K562 (cell line): ENCODE measurements around the gene ACTR3C. TPM values are rescaled to one million over a fixed set of nuclear protein-coding genes. Genes with fewer than 3 reads are reported as not detected.

ENCODE experiments used
- CAMTA2 ChIP-seq: fragments of 250-450 bp; sonication (Bioruptor Pico); conservative IDR thresholded peaks from 2 replicates; pipeline ENCODE4 v1.5.1; 2022
- ELF4 ChIP-seq: fragments of 450-650 bp; formaldehyde crosslinking; IDR thresholded peaks from 2 replicates; pipeline ENCODE4 v1.4.0; 2022; ENCODE audit warnings: missing genetic modification characterization
- ETV6 ChIP-seq, 3 experiments: fragments of 150-350 bp in 1 of 3; sonication (generic) in 1 of 3; formaldehyde crosslinking in 1 of 3; IDR thresholded peaks; 2 replicates each; pipeline versions ENCODE4 v1.6.1 to v1.8.0; 2014 to 2022; ENCODE audit warnings: borderline replicate concordance in 2 of 3, low read depth in 2 of 3, antibody characterized with exemption in 1 of 3, low read length in 1 of 3, mild to moderate bottlenecking in 1 of 3, missing genetic modification reagents in 1 of 3
- FOXK1 ChIP-seq: sonication (generic); formaldehyde crosslinking; IDR thresholded peaks from 2 replicates; pipeline ENCODE4 v1.8.0; 2022; ENCODE audit warnings: missing genetic modification reagents, mild to moderate bottlenecking, borderline replicate concordance
- LARP7 ChIP-seq: fragments of 450-650 bp; IDR thresholded peaks from 2 replicates; pipeline ENCODE4 v1.6.1; 2016
- MNT ChIP-seq, 2 experiments: fragments of 450-650 bp; conservative IDR thresholded peaks; 2 replicates each; pipeline ENCODE4 v1.6.1; 2017; ENCODE audit warnings: mild to moderate bottlenecking in 2 of 2, moderate library complexity in 2 of 2
- NCOA6 ChIP-seq: fragments of 450-650 bp; IDR thresholded peaks from 2 replicates; pipeline ENCODE4 v1.6.1; 2017; ENCODE audit warnings: mild to moderate bottlenecking
- PHB2 ChIP-seq: fragments of 450-650 bp; IDR thresholded peaks from 2 replicates; pipeline ENCODE4 v1.6.1; 2017; ENCODE audit warnings: low read depth
- TSC22D4 ChIP-seq: fragments of 450-650 bp; IDR thresholded peaks from 2 replicates; pipeline ENCODE4 v1.6.1; 2016; ENCODE audit warnings: missing genetic modification characterization, missing biosample characterization, control low read depth
- ZNF174 ChIP-seq: fragments of 250-450 bp; sonication (Bioruptor Pico); IDR thresholded peaks from 2 replicates; pipeline ENCODE4 v1.4.0; 2020; ENCODE audit warnings: mild to moderate bottlenecking
- polyA plus RNA-seq, 8 experiments: library from polyadenylated mRNA; depleted of rRNA in 4 of 8; stranded (reverse) in 5 of 8; unstranded in 3 of 8; fragments of >200 nt; fragmentation: Nextera tagmentation in 2 of 8; fragmentation: Illumina TruSeq in 1 of 8; extraction: Ambion mirVana in 2 of 8; extraction: Trizol in 1 of 8; gene quantifications; 2 replicates each; pipeline versions ENCODE4 v1.2.1 to v1.2.3, GENCODE V29; 2011 to 2014; ENCODE audit warnings: inconsistent platforms in 1 of 8, missing spikeins in 1 of 8
- total RNA-seq, 7 experiments: library from RNA; depleted of rRNA in 6 of 7; stranded (reverse); fragments of >200 nt in 6 of 7; fragmentation: Illumina TruSeq in 2 of 7; extraction: Trizol in 2 of 7; gene quantifications; 2 replicates each; pipeline versions ENCODE4 v1.2.1 to v1.2.3, GENCODE V29; 2011 to 2021; ENCODE audit warnings: low replicate concordance in 1 of 7
- TF ChIP-seq, protein P1 (sequence below): fragments of 450-650 bp; IDR thresholded peaks from 2 replicates; pipeline ENCODE4 v1.6.1; 2016; ENCODE audit warnings: antibody characterized with exemption
- TF ChIP-seq, protein P2 (sequence below): fragments of 250-450 bp; sonication (Bioruptor Pico); IDR thresholded peaks from 2 replicates; pipeline ENCODE4 v1.9.0; 2021; ENCODE audit warnings: mild to moderate bottlenecking, inconsistent platforms
- TF ChIP-seq, protein P3 (sequence below): fragments of 450-650 bp; formaldehyde crosslinking; IDR thresholded peaks from 2 replicates; pipeline ENCODE4 v1.4.0; 2022; ENCODE audit warnings: missing genetic modification characterization
- TF ChIP-seq, protein P4 (sequence below), 2 experiments: fragments of 450-650 bp; IDR thresholded peaks; 2 replicates each; pipeline ENCODE4 v1.6.1; 2016

Gene ACTR3C
- total and polyA plus RNA-seq, 9 of the 15 experiments (the other 6 are each of a cell fraction or from before 2014, with no cell fraction given) = 9.0 to 35.4 (median 13.3) TPM

DNA sequence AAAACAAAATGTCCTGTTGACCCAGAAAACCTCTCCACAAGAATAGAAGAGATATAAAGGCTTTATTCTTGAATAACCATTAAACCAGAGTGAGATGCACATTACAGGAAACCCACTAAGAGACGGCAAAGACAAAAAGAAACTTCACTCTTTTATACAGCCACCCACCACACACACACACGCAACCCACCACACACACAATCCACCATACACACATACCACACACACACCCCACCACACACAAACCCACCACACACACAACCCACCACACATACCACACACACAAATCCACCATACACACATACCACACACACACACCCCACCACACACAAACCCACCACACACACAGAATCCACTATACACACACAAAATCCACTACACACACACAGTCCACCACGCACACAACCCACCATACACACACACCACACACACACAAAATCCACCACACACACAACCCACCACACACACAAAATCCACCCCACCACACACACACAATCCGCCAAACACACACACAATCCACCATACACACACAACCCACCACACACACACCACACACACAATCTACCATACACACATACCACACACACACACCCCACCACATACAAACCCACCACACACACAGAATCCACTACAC is 35.8 kb upstream of the ACTR3C start (continued):
- TF ChIP-seq ELF4 = 0 out of 2 replicates have a peak, but pooled peaks have one; percentile 44
- TF ChIP-seq, protein P1, sequence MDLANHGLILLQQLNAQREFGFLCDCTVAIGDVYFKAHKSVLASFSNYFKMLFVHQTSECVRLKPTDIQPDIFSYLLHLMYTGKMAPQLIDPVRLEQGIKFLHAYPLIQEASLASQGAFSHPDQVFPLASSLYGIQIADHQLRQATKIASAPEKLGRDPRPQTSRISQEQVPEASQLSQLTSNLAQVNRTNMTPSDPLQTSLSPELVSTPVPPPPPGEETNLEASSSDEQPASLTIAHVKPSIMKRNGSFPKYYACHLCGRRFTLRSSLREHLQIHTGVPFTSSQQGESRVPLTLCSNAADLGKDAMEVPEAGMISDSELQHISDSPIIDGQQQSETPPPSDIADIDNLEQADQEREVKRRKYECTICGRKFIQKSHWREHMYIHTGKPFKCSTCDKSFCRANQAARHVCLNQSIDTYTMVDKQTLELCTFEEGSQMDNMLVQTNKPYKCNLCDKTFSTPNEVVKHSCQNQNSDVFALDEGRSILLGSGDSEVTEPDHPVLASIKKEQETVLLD = no peak
- no peak for TF ChIP-seq MNT (conservative IDR thresholded peaks at IDR 0.05)
- TF ChIP-seq ZNF174 = no peak
- TF ChIP-seq FOXK1 (CRISPR knock-in tag) = 0 out of 2 replicates have a peak, but pooled peaks have one; percentile 64
- peak; percentile 51; the same call in 1 of the 2 replicates for TF ChIP-seq PHB2
- TF ChIP-seq NCOA6 = no peak
- no peak for TF ChIP-seq ETV6 (IDR thresholded peaks at IDR 0.05; ENCODE audit: borderline replicate concordance in 1 of 2, low read depth in 2 of 2, low read length in 1 of 2)
- TF ChIP-seq ETV6 (CRISPR knock-in tag; IDR thresholded peaks at IDR 0.05; ENCODE audit: borderline replicate concordance) = 0 out of 2 replicates have a peak, but pooled peaks have one; percentile 1
- peak; percentile 75; the same call in 1 of the 2 replicates for TF ChIP-seq TSC22D4 (tag)
- TF ChIP-seq, protein P2, sequence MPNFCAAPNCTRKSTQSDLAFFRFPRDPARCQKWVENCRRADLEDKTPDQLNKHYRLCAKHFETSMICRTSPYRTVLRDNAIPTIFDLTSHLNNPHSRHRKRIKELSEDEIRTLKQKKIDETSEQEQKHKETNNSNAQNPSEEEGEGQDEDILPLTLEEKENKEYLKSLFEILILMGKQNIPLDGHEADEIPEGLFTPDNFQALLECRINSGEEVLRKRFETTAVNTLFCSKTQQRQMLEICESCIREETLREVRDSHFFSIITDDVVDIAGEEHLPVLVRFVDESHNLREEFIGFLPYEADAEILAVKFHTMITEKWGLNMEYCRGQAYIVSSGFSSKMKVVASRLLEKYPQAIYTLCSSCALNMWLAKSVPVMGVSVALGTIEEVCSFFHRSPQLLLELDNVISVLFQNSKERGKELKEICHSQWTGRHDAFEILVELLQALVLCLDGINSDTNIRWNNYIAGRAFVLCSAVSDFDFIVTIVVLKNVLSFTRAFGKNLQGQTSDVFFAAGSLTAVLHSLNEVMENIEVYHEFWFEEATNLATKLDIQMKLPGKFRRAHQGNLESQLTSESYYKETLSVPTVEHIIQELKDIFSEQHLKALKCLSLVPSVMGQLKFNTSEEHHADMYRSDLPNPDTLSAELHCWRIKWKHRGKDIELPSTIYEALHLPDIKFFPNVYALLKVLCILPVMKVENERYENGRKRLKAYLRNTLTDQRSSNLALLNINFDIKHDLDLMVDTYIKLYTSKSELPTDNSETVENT (CRISPR knock-in tag) = no peak
- TF ChIP-seq LARP7 = peak; percentile 78
- TF ChIP-seq CAMTA2 (CRISPR knock-in tag) = no peak
- TF ChIP-seq, protein P3, sequence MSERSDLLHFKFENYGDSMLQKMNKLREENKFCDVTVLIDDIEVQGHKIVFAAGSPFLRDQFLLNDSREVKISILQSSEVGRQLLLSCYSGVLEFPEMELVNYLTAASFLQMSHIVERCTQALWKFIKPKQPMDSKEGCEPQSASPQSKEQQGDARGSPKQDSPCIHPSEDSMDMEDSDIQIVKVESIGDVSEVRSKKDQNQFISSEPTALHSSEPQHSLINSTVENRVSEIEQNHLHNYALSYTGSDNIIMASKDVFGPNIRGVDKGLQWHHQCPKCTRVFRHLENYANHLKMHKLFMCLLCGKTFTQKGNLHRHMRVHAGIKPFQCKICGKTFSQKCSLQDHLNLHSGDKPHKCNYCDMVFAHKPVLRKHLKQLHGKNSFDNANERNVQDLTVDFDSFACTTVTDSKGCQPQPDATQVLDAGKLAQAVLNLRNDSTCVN = 0 out of 2 replicates have a peak, but pooled peaks have one; percentile 61
- TF ChIP-seq, protein P4, sequence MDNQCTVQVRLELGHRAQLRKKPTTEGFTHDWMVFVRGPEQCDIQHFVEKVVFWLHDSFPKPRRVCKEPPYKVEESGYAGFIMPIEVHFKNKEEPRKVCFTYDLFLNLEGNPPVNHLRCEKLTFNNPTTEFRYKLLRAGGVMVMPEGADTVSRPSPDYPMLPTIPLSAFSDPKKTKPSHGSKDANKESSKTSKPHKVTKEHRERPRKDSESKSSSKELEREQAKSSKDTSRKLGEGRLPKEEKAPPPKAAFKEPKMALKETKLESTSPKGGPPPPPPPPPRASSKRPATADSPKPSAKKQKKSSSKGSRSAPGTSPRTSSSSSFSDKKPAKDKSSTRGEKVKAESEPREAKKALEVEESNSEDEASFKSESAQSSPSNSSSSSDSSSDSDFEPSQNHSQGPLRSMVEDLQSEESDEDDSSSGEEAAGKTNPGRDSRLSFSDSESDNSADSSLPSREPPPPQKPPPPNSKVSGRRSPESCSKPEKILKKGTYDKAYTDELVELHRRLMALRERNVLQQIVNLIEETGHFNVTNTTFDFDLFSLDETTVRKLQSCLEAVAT (IDR thresholded peaks at IDR 0.05) = peak; percentile 61 to 65; a peak in 3 of 4 replicates
